Adrenal gland (tissue), 5 donors: ENCODE measurements around the gene KIF15.

Experiments
- POLR2A ChIP-seq, 2 donors: fragments of 450-650 bp; IDR thresholded peaks; one replicate each; pipeline ENCODE4 v1.6.1; 2017; ENCODE audit warnings: antibody characterized with exemption in 2 of 2, mild to moderate bottlenecking in 2 of 2, moderate library complexity in 1 of 2
- TF ChIP-seq, protein P1 (sequence below), 6 experiments: fragments of 450-650 bp in 4 of 6; fragments of 200-600 bp in 2 of 6; sonication (generic) in 1 of 6; IDR thresholded peaks; 1 replicate in 5 of 6; 2 replicates in 1 of 6; pipeline versions ENCODE4 v1.5.1 to v1.8.0; 2016 to 2021; ENCODE audit warnings: antibody characterized with exemption in 6 of 6, mild to moderate bottlenecking in 2 of 6, moderate library complexity in 1 of 6
- donor health status: DM: no; HTN: no; CAD: no.

DNA sequence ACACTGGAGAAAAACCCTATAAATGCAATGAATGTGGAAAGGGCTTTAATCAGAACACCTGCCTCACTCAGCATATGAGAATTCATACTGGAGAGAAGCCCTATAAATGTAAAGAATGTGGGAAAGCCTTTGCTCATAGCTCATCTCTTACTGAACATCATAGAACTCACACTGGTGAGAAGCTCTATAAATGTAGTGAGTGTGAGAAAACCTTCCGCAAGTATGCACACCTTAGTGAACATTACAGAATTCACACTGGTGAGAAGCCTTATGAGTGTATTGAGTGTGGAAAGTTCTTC is 39.5 kb upstream of the KIF15 start:
- TF ChIP-seq, protein P1, sequence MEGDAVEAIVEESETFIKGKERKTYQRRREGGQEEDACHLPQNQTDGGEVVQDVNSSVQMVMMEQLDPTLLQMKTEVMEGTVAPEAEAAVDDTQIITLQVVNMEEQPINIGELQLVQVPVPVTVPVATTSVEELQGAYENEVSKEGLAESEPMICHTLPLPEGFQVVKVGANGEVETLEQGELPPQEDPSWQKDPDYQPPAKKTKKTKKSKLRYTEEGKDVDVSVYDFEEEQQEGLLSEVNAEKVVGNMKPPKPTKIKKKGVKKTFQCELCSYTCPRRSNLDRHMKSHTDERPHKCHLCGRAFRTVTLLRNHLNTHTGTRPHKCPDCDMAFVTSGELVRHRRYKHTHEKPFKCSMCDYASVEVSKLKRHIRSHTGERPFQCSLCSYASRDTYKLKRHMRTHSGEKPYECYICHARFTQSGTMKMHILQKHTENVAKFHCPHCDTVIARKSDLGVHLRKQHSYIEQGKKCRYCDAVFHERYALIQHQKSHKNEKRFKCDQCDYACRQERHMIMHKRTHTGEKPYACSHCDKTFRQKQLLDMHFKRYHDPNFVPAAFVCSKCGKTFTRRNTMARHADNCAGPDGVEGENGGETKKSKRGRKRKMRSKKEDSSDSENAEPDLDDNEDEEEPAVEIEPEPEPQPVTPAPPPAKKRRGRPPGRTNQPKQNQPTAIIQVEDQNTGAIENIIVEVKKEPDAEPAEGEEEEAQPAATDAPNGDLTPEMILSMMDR (IDR thresholded peaks at IDR 0.05) = no peak
- no peak for TF ChIP-seq POLR2A (IDR thresholded peaks at IDR 0.05)
